ENCODE results near the gene PCK2. TPM values are rescaled to one million over a fixed set of nuclear protein-coding genes. Genes with fewer than 3 reads are reported as not detected.
"Not testable (repeated sequence)": the region's sequence is repeated elsewhere in the genome, so short reads cannot be mapped to it uniquely, and the experiment has no call there.

The PCK2 gene
- total RNA-seq, 1 donor from 2014 or later = 126 TPM

DNA sequence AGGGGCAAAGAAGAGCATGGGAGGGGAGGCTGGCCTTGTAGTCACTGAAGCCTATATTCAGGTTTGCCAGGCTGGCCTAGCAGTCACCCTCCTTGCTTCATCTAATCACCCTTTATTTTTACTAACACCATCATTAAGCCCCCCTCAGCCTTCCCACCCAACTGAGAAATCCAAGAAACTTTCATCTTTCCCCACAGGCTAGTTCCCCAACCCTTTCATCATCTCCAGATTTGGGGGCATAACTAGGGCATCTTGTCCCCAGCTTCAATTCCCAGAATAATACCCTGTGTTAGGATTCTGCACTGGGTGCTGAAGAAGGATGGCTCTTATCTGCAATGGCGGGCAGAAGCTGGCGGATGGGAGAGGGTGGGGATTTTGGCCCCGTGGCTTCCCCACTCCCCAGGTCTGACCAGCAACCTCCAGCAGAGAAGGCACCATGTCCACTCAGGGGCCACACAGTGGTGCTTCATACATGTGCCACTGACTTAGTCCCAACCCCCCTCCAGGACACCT, 6.9 kb downstream of the PCK2 start:
- no peak for DNase-seq (ENCODE audit: low spot score)
- H3K4me1 Mint-ChIP-seq (ENCODE audit: low read depth) = peaks cover 13% of the 10 kb centered on the region
- H3K4me3 Mint-ChIP-seq (ENCODE audit: unreplicated experiment) = no peak overlapping the region
- no peaks in the 10 kb centered on the region for H3K27me3 Mint-ChIP-seq (ENCODE audit: low read depth)
- H3K36me3 Mint-ChIP-seq (ENCODE audit: low read depth) = peaks cover 30% of the 10 kb centered on the region
- H3K27ac Mint-ChIP-seq (ENCODE audit: unreplicated experiment) = no peak overlapping the region
- TF ChIP-seq, protein P1, sequence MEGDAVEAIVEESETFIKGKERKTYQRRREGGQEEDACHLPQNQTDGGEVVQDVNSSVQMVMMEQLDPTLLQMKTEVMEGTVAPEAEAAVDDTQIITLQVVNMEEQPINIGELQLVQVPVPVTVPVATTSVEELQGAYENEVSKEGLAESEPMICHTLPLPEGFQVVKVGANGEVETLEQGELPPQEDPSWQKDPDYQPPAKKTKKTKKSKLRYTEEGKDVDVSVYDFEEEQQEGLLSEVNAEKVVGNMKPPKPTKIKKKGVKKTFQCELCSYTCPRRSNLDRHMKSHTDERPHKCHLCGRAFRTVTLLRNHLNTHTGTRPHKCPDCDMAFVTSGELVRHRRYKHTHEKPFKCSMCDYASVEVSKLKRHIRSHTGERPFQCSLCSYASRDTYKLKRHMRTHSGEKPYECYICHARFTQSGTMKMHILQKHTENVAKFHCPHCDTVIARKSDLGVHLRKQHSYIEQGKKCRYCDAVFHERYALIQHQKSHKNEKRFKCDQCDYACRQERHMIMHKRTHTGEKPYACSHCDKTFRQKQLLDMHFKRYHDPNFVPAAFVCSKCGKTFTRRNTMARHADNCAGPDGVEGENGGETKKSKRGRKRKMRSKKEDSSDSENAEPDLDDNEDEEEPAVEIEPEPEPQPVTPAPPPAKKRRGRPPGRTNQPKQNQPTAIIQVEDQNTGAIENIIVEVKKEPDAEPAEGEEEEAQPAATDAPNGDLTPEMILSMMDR (IDR thresholded peaks at IDR 0.05) = no peak
- no peaks in the 10 kb centered on the region for H3K9me3 Mint-ChIP-seq (ENCODE audit: low read depth)

DNA sequence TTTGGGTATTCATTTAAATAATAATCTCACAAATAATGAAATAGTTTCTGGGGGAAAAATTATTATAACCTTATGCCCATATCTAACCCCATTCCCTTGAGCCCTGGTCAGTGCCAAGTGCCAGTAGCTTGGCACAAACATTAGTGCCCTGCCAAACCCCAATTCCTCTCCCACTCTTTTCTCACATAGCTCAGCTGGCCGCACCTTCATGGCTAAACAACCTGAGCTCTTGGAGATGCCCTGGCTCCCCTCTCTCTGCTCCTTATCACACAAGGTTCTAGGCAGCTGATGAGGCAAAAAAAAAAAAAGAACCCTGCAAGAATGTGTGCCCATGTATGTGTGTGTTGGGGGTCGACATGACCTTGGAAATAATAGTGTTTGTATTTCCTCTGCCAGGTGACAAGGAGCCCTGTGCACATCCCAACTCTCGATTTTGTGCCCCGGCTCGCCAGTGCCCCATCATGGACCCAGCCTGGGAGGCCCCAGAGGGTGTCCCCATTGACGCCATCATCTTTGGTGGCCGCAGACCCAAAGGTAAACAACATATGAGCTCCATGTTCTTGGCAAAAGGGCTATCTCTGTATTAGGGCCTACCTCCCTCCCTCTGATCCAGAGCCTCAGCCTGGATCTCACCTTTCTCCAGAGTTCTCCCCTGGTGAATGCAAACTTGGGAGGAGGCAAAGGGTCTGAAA, 8.4 kb downstream of the PCK2 start:
- Mint-ChIP-seq H3K9me3 (ENCODE audit: low read depth) (no peaks in the 10 kb centered on the region), H3K27ac (ENCODE audit: unreplicated experiment) (no peak overlapping the region), H3K4me3 (ENCODE audit: unreplicated experiment) (no peak overlapping the region), H3K4me1 (ENCODE audit: low read depth) (peaks cover 9% of the 10 kb centered on the region), H3K36me3 (ENCODE audit: low read depth) (peaks cover 24% of the 10 kb centered on the region), H3K27me3 (ENCODE audit: low read depth) (no peaks in the 10 kb centered on the region)
- TF ChIP-seq, protein P1 (IDR thresholded peaks at IDR 0.05) = no peak
- no peak for DNase-seq (ENCODE audit: low spot score)

GRCh38 chr14:24103451-24103850, 9.3 kb downstream of the PCK2 start:
- no peak overlapping the region for H3K27ac Mint-ChIP-seq (ENCODE audit: unreplicated experiment)
- no peak for DNase-seq (ENCODE audit: low spot score)
- no peak overlapping the region for H3K4me3 Mint-ChIP-seq (ENCODE audit: unreplicated experiment)
- TF ChIP-seq, protein P1 (IDR thresholded peaks at IDR 0.05) = no peak
- no peaks in the 10 kb centered on the region for H3K27me3 Mint-ChIP-seq (ENCODE audit: low read depth)
- peaks cover 9% of the 10 kb centered on the region for H3K4me1 Mint-ChIP-seq (ENCODE audit: low read depth)
- H3K36me3 Mint-ChIP-seq (ENCODE audit: low read depth) = peaks cover 24% of the 10 kb centered on the region
- no peaks in the 10 kb centered on the region for H3K9me3 Mint-ChIP-seq (ENCODE audit: low read depth)

DNA sequence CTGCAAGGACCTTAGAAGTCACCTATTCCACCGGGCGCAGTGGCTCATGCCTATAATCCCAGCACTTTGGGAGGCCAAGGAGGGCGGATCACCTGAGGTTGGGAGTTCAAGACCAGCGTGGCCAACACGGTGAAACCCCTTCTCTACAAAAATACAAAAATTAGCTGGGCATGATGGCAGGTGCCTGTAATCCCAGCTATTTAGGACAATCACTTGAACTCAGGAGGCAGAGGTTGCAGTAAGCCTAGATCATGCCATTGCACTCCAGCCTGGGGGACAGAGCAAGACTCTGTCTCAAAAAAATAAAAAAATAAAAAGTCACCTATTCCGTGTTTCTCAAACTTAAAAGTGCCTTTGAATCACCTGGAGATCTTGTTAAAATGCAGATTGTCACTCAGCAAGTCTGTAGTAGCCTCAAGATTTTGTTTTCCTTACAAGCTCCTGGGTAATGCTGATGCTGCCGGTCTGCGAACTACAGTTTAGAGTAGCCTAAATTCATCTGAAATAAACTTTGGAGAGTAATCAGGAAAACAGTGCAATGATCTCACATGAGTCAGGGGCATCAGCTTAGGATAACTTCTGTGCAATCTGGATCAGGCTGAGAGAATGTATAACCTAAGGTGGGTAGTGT, 11.6 kb downstream of the PCK2 start:
- not testable (repeated sequence) for DNase-seq (ENCODE audit: low spot score); H3K4me3 Mint-ChIP-seq (ENCODE audit: unreplicated experiment); H3K27me3 Mint-ChIP-seq (ENCODE audit: low read depth); H3K9me3 Mint-ChIP-seq (ENCODE audit: low read depth)
- peaks cover 12% of the 10 kb centered on the region for H3K4me1 Mint-ChIP-seq (ENCODE audit: low read depth)
- peaks cover 16% of the 10 kb centered on the region for H3K36me3 Mint-ChIP-seq (ENCODE audit: low read depth)
- peak overlapping the region; percentile 19 for H3K27ac Mint-ChIP-seq (ENCODE audit: unreplicated experiment)

DNA sequence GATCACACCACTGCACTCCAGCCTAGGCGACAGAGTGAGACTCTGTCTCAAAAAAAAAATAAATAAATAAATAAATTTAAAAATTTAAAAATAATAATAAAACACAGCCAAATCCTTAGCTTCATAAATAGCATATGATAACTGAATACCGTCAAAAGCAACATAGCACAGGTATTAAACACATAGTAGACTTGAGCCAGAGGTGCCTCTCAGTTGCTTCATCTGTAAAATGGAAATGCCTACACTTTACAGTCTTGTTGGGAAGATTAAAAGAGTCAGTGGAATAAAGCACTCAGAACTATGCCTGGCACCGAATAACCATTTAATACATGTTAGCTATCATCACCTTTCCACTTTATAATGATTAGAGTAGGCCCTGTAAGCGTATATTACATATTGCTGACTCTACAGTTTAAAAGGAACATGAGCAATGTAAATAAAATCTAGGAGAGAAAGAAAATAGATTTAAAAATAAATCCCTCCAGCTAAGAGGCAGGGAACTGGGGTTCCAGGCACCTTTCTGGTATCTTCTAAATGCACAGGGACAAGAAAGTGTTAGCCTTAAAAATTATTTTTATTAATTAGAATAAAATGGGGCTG, 12.7 kb downstream of the PCK2 start:
- Mint-ChIP-seq H3K36me3 (ENCODE audit: low read depth) (peaks cover 11% of the 10 kb centered on the region), H3K9me3 (ENCODE audit: low read depth) (no peaks in the 10 kb centered on the region), H3K4me3 (ENCODE audit: unreplicated experiment) (no peak overlapping the region), H3K27me3 (ENCODE audit: low read depth) (no peaks in the 10 kb centered on the region), H3K4me1 (ENCODE audit: low read depth) (peaks cover 12% of the 10 kb centered on the region), H3K27ac (ENCODE audit: unreplicated experiment) (no peak overlapping the region)
- DNase-seq (ENCODE audit: low spot score) = no peak
- TF ChIP-seq, protein P1 (IDR thresholded peaks at IDR 0.05) = no peak

Data from chondrocyte (in vitro differentiated cells).